ENCODE measurements around the gene GPR55.
A peak's percentile ranks its signal among the peaks of the same experiment; 100 is the strongest.

Gene GPR55

DNA sequence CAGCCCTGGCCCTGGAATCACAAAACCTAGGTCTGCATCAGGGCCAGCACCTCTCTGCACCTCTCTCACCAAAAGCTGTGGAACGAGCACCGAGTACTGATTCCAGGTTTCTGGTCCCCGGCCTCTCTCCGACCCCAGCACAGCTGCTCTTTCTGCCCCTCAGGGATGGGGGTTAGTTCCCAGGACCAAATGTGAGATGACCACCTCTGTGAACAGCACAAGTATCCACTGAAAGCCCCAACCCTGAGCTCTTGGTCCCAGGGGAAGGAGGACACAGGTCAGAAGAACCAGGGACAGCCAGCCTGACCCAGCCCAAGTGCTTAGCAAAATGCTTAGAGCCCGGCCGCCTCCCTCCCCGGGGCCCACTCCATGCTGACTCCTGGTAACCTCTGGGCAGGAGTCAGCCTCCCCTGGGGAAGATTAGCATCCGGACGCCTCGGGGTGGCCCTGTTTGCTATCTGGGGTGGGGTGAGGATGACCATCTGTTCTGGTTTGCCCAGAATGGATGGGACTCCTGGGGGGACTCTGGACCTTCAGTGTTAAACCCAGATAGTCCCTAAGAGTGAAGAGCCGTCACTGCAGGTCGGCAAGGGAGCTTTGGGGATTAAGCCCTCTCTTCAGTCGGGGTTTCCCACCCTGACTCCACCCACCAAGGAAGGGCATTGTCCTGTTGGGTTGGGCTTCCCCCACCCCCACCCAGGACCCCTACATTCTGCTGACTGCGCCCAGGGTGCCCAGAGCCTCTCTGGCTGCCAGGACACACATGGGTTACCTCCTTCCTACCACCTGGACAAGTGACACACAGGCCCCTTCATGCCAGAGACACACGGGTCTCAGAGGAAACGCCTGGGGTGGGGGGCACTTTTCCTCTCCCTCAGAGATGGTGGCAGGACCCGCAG, 9.4 kb upstream of the GPR55 start:
- DNase-seq: no peak

- DNase-seq: no peak
Observed at GRCh38 chr2:230933521-230934180, 8.6 kb upstream of the GPR55 start.

DNA sequence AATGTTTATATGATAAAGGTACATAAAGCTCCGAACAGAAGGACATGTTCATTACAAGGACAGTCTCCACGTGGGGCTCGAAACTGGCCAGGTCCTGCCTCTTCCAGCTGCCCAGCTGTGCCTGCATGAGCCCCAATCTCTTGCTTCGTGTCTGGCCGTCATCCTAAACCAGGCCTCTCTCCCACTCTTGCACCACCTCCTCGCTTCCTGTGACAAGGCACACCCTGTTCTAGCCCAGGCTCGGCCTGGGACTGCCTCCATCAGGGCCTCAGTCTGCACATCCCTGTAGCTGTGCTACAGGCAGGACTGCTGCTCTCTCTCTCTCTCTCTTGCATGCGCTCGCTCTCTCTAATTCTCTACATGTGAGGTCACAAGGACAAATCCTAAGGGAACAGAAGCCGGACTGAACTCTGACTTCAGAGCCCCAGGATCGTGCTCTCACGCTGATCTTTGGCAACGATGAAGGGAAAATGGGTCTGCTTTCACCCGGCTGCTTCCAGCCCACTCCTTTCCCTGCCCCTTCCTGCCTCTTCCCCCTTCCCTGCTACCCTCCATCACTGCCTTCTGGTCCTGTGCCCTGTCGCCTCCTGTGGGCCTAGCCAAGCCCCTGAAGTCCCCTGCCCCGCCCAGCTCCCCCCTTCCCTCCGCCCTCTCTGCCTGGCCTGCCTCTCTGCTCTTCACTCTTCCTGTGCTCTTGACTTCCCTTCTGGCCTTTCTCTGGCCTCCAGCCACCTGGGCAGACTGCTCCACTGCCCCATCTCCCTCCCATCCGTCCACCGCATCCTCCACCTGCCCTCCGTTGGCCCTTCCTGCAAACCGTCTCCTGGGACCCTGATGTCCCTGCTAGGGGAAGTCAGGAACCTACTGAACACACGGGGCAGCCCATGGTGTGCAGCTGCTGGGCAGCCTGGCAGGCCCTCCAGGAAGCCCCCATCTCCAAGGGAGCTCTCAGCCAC, 7.8 kb upstream of the GPR55 start:
- peak; percentile 13 for DNase-seq

DNA sequence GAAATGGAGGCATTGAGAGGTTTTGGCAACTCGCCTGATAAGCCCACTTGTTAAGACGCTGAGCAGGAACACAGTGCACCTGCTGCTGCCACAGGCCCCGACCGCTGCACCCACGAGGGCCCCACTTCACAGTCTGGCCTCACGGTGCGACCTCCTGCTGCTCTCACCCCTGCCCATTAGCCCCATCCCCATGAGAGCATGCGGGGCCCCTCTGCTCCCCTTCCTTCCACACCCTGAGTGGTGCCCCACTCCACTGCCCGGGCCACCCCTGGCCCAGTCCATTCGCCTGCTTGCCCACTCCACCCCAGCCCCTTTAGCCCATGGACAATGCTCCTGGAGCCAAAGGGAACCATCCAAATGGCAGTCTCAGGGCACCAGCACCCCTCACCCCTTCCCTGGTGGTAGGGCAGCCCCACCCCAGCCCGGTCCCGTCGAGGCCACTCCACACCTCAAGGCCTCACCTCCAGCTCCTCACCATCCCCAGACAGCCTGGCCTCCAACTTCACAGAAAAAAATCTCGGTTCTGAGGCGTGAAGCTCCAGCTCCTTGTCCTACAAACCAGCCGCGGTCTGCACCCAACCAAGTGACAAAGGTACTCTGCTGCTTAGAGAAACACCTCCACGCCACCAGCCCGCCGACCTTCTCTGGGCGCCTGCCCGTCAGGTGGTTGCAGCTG, 6.7 kb upstream of the GPR55 start:
- no peak for DNase-seq

DNA sequence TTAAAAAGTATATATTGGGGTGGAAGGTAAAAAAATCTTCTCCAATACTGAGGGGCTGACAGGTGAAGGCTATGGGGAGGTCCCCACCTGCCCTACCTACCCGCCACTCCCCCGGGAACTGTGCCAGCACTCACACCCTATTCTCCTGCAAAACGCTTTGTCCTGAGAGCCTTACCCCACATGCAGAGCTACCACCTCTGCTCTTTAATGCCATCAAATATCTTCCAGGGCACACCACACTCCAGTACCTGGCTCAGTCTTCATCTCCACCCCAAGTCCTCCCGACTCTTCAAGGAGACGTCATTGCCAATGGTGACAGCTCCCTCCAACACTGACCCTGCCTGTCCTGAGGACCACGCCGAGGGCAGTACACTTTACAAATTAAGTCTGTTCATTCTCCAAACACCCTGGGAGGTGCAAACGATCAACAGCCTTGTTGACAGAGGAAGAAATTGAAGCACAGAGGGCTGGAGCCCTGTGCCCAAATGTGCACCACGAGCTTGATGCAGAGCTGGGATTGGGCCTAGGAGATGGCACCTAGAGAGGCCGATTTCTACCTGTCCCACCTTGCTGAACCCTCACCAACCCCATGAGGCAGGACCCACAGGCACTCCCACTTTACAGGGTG, 6.0 kb upstream of the GPR55 start:
- no peak for DNase-seq

DNA sequence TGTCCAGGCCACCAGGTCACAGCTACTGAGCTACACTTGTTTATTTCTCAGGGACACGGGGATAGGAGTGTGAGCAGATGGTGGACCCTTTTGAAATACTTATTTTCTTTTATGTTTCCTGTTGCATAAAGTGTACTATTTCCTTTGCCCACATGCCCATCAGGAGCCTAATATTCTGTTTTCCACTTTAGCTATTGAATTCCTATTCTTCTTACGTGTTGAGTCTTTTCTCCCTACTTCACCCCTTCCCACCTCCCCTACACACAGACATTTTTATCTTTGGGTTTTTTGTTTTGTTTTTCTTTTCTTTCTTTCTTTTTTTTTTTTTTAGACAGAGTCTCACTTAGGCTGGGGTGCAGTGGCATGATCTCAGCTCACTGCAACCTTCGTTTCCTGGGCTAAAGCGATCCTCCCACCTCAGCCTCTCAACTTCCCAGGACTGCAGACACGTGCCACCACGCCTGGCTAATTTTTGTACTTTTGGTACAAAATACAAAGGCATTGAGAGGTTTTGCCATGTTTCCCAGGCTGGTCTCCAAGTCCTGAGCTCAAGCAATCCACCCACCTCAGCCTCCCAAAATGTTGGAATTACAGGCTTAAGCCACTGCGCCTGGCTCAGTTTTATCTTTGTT, 5.2 kb upstream of the GPR55 start:
- DNase-seq: no peak

DNA sequence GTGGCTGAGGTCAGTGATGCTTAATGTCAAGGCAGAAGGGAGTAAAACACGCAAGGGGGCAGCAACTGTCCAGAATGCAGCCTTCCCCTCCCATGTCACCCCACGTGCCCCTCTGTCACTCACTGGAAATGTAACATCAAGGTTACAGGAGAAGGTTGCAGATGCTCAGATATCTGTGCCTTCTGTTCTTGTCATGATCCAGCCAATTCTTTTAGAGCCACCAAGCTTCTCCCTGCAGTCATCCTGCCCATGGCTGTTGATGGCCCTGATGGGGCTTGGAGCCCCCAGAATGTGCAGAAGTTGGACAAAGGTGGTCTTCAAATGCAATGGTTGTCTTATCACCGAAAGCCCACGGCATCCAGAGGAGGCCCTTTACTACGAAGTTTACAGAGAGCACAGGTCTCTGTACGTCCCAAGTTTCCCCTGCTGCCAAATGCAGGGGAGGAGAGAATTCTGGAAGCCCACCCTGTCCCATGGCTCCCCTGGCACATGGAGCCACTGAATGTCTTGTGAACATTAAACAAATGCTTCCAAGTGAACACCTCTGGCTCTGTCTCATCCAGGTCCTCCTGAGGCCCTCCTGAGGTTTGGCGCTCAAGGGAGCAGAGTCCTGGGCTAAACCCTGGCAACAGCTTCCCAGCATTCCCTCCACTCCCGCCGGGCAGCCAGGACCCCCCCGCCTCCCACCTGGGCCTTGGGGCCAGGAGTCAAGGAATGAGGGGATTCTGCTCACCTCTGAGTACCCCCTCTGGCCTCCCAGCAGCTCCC, 4.5 kb upstream of the GPR55 start:
- DNase-seq: no peak

DNA sequence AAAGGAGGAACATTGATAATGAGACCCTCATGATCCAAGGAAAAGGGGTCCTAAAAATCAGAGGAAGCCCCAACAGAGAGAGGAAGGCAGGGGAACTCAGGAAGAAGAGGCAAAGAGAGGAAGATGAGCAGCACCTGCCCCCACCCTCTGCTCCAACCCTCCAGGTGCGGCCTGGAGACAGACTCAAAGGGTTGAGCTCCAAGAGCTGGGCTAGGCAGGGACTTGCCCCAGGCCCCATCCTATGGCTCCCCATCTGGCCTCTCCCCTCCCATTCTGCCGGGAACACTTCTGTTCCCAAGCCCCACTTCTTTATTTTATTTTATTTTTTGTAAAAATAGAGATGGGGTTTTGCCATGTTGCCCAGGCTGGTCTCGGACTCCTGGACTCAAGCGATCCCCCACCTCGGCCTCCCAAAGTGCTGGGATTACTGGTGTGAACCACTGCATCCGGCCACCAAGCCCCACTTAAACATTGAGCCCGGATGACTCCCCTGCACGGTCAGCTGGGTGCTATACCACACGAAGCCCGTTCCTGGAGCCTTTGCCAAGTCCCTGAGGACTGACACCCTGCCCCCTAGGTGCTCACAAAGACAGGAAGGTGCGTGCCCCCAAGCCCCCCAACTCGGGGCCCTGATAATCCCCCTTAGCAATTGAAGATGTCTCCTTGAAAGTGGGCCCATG, 3.8 kb upstream of the GPR55 start:
- no peak for DNase-seq

GRCh38 chr2:230927711-230928341, 2.8 kb upstream of the GPR55 start:
- DNase-seq: no peak

- DNase-seq: no peak
Observed at GRCh38 chr2:230925879-230926765, 1.1 kb upstream of the GPR55 start.

GRCh38 chr2:230925443-230925878, 419 bp upstream of the GPR55 start:
- DNase-seq: no peak

DNA sequence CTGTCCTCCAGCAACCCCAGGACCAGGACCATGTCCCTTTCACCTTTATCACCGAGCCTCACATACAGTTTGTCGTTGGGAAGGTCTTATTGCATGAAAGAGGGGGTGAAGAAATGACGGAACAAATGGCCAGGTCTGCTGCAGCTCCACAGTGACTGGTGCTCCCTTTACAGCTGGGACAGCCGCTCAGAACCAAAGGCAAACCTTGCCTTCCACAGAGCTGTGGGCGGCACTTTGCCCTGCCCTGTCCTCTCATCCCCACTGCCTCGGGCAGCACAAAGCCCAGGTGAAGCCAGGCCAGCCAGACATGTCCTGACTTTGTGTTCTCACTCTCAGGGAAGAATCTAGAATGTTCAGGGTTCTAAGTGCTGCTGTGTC, 961 bp downstream of the GPR55 start:
- DNase-seq: no peak

DNA sequence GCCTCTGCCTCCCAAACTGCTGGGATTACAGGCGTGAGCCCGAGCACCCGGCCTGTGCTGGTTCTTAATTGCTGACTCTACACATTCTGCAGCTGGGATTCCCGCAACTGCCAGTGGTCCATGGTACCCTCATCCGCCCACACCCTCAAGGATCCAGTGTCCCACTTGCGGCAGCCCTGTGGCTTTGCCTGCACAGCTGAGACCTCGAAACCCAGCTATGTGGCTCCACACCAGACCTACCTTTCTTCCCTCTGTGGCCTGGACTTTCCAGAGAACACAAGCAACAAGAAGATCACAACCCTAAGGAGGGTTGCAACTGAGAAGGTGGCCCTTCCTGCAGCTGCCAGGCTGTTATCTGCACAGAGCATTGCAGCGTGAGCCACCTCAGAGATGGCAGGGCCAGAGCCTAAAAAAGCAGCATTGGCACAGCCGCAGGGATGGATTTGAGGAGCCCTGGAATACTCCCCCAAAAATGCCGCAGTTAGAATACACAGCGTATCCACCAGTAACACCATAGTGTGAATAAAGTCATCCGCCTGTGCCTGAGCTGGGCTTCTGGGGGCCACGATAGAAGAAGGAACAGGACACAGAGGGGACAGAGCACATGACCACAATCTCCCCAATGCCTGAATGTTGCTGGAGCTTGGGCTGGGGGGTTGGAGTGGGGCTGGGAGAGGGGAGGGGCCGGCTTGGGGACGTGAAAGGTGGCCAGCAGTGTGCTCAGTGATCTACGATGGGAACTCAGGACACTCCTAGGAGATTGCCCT, 1.9 kb downstream of the GPR55 start:
- DNase-seq: no peak

DNA sequence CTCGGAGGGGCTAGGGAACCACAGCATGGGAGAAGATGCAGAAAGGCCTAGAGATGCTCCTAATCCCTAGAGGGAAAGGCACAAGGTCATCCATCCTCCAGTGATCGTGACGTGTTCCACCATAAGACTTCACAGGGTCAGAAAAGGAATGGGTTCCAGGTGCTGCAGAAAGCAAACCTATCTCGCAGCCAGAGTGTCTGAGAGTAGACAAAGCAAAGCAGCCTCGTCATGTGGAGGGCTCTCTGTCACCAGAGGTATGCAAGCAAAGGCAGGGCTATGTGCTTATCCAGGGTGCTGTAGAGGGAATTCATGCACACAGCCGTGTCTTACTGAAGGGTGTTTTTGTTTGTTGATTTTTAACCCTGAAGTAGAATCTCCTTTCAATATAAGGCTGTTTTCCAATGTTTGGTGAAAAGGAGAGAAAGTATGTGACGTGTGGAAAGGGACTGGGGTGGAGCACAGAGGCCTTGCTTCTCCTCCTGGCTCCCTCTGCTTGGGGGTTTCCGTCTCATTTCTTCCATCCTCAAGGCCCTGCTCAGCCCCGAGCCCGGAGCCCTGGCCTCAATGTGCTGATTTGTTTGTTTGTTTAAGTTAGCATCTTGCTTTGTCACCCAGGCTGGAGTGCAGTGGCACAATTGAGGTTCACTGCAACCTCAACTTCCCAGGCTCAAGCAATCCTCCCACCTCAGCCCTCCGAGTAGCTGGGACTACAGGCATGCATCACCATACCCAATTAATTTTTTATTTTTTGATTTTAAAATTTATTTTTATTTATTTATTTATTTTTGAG, 3.0 kb downstream of the GPR55 start:
- no peak for DNase-seq

GRCh38 chr2:230920167-230920566, 4.9 kb downstream of the GPR55 start:
- no peak for DNase-seq

GRCh38 chr2:230919681-230920080, 5.4 kb downstream of the GPR55 start:
- DNase-seq: no peak

DNA sequence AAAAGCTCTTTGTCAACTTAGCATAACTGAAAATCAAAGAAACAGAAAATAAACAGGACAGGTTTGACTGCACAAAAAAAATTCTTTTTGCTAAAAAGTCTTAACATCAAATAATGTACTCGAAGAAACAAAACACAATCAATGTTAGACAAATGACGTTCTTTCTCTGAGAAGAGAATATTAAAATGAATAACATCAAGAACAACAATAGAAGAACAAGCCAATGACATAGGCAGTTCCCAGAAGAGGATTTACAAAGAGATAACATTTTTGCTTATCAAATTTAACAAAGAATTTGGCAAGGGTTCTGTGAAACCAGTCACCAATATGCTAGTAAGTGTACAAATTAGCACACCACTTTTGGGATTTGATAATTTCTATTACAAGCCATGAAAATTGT, 5.8 kb downstream of the GPR55 start:
- no peak for DNase-seq

All from fibroblast of skin of back (primary cell).